Measurements from ENCODE around the gene LUZP2.

DNA sequence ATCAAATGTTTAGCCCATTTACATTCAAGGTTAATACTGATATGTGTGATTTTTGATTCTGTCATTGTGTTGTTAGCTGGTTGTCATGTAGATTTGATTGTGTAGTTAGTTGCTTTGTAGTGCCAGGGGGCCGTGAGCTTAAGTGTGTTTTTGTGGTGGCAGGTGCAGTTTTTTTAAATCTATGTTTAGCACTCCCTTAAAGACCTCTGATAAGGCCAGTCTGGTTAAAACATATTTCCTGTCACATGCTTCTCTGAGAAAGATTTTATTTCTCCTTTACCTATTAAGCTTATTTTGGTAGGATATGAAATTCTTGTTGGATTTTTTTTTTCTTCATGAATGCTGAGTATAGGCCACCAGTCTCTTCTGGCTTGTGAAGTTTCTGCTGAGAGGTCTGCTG lies 540.6 kb downstream of the LUZP2 start:
- TF ChIP-seq, protein P1, sequence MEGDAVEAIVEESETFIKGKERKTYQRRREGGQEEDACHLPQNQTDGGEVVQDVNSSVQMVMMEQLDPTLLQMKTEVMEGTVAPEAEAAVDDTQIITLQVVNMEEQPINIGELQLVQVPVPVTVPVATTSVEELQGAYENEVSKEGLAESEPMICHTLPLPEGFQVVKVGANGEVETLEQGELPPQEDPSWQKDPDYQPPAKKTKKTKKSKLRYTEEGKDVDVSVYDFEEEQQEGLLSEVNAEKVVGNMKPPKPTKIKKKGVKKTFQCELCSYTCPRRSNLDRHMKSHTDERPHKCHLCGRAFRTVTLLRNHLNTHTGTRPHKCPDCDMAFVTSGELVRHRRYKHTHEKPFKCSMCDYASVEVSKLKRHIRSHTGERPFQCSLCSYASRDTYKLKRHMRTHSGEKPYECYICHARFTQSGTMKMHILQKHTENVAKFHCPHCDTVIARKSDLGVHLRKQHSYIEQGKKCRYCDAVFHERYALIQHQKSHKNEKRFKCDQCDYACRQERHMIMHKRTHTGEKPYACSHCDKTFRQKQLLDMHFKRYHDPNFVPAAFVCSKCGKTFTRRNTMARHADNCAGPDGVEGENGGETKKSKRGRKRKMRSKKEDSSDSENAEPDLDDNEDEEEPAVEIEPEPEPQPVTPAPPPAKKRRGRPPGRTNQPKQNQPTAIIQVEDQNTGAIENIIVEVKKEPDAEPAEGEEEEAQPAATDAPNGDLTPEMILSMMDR (IDR thresholded peaks at IDR 0.05 in 8 of 11, conservative IDR thresholded peaks at IDR 0.05 in 3 of 11): no peak
- TF ChIP-seq POLR2A (IDR thresholded peaks at IDR 0.05): no peak
- TF ChIP-seq POLR2AphosphoS5 (IDR thresholded peaks at IDR 0.05): no peak
